AG04449 (cell line): ENCODE measurements around the gene KCNQ1.

ENCODE experiments used
- CTCF ChIA-PET: fragments of 350-600 bp; formaldehyde crosslinking; extraction: SDS; loops from one replicate; lab custom pipeline; 2021; ENCODE audit warnings: antibody characterized with exemption; lab: Yijun Ruan, JAX
- POLR2A ChIA-PET: fragments of 400-600, 350-600 bp; formaldehyde crosslinking; extraction: SDS; loops from one replicate; lab custom pipeline; 2020; ENCODE audit warnings: antibody characterized with exemption, inconsistent platforms; lab: Yijun Ruan, JAX
- DNase-seq: peaks from one replicate; pipeline ENCODE4 v3.0.0-alpha.2; 2010; ENCODE audit warnings: low read depth, low spot score
- H3K4me3 ChIP-seq: 2 replicates; pipeline ENCODE4 v1.5.1; 2011; ENCODE audit warnings: low read depth, mild to moderate bottlenecking, control low read depth, low read length
- TF ChIP-seq, protein P1 (sequence below): IDR thresholded peaks from one replicate; pipeline ENCODE4 v1.5.1; 2011; ENCODE audit warnings: mild to moderate bottlenecking, moderate library complexity, low read length, control low read depth, inconsistent platforms; ENCODE audit not compliant: insufficient read depth; ENCODE audit errors: missing control alignments

KCNQ1 gene

DNA sequence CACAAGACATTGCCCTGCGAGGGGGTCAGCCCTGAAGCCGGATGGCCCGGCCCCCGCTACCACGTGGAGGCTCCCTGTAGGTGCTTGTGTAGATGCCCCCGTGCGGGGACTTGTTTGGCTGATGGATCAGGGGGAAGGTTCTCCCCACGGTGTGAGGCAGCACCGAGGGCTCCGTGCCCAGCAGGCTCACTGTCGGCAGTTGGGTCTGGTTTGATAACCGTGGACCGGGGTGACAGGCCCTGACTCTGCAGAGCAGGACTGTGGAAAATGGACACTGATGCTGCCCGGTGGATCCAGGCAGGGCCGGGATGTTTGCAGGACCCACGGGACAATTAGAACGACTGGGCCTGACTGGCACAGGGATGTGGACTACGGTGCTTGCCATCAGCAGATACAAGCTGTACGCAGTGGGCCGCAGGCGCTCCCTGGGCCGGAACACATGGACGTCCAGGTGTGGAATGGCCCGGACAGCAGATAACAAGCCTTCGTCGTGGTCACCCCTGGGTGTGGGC, 19.0 kb downstream of the KCNQ1 start:
- ChIA-PET POLR2A (no interaction called here), CTCF (interaction anchor here (1.9 kb wide), 1 partner anchor 68 kb away, joined by 6 read pairs; no protein-coding TSS in a partner anchor)
- DNase-seq: no peak
- H3K4me3 ChIP-seq: no peak overlapping the region
- TF ChIP-seq, protein P1, sequence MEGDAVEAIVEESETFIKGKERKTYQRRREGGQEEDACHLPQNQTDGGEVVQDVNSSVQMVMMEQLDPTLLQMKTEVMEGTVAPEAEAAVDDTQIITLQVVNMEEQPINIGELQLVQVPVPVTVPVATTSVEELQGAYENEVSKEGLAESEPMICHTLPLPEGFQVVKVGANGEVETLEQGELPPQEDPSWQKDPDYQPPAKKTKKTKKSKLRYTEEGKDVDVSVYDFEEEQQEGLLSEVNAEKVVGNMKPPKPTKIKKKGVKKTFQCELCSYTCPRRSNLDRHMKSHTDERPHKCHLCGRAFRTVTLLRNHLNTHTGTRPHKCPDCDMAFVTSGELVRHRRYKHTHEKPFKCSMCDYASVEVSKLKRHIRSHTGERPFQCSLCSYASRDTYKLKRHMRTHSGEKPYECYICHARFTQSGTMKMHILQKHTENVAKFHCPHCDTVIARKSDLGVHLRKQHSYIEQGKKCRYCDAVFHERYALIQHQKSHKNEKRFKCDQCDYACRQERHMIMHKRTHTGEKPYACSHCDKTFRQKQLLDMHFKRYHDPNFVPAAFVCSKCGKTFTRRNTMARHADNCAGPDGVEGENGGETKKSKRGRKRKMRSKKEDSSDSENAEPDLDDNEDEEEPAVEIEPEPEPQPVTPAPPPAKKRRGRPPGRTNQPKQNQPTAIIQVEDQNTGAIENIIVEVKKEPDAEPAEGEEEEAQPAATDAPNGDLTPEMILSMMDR: no peak

DNA sequence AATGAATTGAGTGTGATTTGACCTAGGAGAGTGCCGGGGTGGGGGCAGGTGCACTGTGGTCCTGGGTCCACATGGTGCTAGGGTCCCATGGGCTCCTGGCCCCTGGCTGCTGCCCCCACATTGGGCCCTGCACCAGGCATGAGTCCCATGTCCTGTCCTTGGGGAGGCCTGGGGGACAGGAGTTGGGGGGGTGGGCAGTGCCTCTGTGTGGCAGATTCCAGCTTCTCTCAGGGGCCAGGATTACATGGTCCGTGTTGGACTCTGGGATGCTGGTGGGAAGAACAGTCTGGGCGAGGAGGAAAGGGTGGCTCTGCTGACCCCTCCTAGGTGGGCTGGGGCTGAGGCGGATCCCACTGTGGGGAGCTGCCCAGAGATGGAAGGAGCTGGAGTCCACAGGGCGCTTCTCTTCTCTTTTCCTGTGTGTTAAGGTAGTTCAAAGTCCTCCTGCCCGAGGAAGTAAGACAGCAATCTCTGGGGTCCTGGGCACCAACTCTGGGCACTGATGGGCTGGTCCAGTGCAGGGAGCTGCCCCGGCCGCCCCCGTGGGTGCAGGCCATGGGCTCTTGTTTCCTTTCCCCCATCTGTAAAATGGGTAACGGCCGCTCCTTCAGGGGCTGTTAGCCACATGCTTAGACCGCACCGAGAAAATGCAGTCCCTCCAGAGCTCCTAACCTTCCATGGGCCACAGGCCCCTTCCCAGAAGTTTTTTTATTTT, 19.8 kb downstream of the KCNQ1 start:
- no peak for DNase-seq
- H3K4me3 ChIP-seq: no peak overlapping the region
- POLR2A ChIA-PET: no interaction called here
- CTCF ChIA-PET: interaction anchor here (1.3 to 1.9 kb wide), 2 partner anchors 67 to 266 kb away, joined by 3 to 6 read pairs; no protein-coding TSS in a partner anchor
- TF ChIP-seq, protein P1: no peak

DNA sequence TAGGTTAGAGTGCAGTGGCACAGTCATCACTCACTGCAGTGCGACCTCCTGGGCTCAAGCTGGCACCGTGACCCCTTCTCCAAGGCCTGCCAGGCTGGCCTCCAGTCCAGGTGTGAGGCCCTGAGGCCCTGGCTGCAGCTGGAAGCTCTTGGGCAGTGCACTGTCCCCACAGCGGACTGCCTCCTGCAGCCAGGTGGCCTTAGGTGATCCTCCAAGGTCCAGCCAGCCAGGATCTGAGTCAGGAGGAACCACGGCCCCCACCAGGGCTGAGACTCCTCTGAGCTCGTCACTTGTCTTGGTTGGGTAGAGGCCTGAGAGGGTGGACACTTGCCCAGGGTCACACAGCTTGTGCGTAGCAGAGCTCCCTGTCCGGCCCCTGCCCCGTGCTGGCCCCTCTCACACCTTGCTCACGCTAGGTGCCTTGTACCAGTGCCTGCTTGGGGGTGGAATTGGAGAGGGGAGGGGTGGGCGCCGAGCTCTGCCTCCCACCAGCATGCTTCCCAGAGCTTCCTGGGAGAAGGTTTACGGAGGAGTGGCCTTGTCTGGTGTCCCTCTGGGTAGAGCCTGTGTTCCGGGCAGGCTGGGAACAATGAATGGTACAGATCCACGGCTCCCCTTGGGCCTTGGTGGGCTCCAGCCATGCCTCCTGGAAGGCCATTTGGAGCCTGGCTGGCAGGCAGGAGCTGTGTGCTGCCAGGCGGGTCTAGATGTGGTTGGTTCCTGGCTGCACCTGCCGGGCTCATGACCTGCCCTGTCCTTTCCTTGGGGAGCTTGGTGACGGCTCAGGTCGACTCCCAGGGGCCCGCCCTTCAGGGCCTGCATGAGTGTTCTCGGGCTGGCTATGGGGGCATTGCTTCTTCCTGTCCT, 20.6 kb downstream of the KCNQ1 start:
- DNase-seq: no peak
- TF ChIP-seq, protein P1: no peak
- ChIA-PET POLR2A (no interaction called here), CTCF (interaction anchor here (1.2 to 1.9 kb wide), 3 partner anchors 46 to 267 kb away, joined by 3 to 6 read pairs (median 3); no protein-coding TSS in a partner anchor)
- no peak overlapping the region for H3K4me3 ChIP-seq

DNA sequence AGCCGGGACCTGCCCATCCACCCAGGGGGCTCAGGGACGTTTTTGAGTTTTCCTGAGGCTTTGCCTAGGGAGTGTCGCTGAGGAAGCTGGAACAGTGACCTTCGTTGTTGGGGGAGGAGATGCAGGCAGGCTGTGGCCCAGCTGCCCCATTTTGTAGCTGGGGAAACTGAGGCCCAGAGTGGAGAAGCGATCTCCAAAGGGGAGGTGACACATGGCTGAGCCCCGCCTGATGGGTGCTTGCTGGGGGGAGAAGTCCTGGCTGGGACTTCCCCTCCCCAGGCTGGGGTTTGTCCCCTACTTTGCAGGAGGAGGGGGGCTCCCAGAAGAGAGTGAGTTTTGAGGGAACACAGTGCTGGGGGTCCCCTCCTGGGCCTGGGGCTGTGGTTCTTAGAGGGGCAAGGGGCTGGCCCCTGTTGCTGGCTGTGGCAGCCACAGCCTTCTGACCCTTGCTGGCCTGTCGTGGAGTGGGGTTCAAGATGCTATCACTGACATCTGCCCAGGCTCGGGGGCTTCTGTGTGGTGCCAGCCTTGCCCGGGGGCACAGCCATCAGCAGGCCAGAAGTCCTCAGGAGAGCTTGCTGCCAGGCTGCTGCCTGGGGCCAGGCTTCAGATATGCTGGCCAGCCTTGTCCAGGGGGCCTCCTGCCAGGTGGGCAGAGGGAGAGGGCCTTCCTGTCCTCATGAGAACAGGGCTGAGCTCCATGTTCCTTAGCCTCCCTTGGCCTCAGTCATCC, 21.4 kb downstream of the KCNQ1 start:
- POLR2A ChIA-PET: no interaction called here
- CTCF ChIA-PET: interaction anchor here (1.2 kb wide), 1 partner anchor 46 kb away, joined by 3 read pairs; no protein-coding TSS in a partner anchor
- TF ChIP-seq, protein P1: no peak

DNA sequence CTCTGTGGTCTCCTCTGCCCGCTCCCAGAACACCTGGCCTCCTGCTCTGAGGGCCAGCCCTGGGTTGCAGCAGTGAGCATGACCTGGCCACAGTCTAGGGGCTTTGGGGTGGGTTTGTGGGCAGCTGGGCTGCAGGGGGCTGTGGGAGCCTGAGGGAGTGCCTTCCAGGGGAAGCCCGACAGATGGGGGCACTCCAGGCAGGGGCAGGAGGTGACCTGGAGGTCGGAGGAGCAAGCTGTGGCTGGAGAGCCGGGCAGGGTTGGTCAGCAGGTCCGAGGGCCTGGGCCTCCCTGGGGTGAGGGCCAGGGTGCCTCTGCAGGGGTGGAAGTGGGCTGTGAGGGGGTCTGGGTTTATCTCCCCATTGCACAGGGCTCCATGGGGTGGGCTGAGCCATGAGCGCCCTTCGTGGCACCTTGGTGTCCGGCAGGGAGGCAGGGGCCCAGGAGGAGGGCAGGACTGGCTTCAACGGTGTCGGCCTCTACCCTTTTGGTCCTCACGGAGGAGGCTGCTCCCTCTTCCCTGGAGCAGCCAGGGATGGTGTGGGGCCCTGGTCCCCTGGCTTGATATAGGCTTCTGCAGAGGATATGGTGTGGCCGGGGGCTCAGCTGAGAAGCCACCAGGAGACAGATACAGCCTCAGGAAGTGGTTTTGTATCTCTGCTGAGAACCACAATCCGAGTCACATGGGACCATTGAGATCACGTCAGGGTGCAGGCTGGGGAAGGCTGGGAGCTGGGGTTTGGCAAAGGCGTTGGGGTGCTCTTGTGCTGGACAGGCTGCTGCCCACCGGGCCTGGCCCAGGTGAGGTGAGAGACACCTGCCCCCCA, 22.3 kb downstream of the KCNQ1 start:
- POLR2A ChIA-PET: no interaction called here
- TF ChIP-seq, protein P1: no peak
- no peak overlapping the region for H3K4me3 ChIP-seq
- CTCF ChIA-PET: interaction anchor here (0.9 to 2.3 kb wide), 2 partner anchors 46 to 64 kb away, joined by 3 to 6 read pairs; no protein-coding TSS in a partner anchor
- no peak for DNase-seq

More for the DNA sequence above, 21.4 kb downstream of the KCNQ1 start:
- DNase-seq: no peak
- H3K4me3 ChIP-seq: no peak overlapping the region
